ENCODE measurements around the gene CIDEB.

DNA sequence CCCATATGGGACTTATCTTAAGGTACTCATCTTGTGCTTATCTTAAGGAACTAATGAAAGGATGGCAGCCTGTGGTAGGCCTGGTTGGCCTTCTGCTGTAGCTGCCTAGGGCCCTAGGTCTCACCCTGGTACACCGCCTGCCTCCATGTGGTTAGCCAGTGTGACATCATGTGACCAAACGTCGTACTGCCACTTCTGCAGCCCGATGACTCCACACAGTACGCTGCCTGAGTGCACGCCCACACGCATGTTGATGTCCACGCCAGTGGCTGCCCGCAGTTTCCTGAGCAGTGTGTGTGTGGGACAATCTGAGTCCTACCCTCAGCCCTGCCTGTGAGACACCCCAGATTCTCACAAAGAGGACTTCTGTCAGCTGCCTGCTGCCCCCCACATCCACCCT is 22.0 kb upstream of the CIDEB start:
- TF ChIP-seq, protein P1, sequence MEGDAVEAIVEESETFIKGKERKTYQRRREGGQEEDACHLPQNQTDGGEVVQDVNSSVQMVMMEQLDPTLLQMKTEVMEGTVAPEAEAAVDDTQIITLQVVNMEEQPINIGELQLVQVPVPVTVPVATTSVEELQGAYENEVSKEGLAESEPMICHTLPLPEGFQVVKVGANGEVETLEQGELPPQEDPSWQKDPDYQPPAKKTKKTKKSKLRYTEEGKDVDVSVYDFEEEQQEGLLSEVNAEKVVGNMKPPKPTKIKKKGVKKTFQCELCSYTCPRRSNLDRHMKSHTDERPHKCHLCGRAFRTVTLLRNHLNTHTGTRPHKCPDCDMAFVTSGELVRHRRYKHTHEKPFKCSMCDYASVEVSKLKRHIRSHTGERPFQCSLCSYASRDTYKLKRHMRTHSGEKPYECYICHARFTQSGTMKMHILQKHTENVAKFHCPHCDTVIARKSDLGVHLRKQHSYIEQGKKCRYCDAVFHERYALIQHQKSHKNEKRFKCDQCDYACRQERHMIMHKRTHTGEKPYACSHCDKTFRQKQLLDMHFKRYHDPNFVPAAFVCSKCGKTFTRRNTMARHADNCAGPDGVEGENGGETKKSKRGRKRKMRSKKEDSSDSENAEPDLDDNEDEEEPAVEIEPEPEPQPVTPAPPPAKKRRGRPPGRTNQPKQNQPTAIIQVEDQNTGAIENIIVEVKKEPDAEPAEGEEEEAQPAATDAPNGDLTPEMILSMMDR (IDR thresholded peaks at IDR 0.05; ENCODE audit: poor library complexity, severe bottlenecking), result no peak
- TF ChIP-seq, protein P2, sequence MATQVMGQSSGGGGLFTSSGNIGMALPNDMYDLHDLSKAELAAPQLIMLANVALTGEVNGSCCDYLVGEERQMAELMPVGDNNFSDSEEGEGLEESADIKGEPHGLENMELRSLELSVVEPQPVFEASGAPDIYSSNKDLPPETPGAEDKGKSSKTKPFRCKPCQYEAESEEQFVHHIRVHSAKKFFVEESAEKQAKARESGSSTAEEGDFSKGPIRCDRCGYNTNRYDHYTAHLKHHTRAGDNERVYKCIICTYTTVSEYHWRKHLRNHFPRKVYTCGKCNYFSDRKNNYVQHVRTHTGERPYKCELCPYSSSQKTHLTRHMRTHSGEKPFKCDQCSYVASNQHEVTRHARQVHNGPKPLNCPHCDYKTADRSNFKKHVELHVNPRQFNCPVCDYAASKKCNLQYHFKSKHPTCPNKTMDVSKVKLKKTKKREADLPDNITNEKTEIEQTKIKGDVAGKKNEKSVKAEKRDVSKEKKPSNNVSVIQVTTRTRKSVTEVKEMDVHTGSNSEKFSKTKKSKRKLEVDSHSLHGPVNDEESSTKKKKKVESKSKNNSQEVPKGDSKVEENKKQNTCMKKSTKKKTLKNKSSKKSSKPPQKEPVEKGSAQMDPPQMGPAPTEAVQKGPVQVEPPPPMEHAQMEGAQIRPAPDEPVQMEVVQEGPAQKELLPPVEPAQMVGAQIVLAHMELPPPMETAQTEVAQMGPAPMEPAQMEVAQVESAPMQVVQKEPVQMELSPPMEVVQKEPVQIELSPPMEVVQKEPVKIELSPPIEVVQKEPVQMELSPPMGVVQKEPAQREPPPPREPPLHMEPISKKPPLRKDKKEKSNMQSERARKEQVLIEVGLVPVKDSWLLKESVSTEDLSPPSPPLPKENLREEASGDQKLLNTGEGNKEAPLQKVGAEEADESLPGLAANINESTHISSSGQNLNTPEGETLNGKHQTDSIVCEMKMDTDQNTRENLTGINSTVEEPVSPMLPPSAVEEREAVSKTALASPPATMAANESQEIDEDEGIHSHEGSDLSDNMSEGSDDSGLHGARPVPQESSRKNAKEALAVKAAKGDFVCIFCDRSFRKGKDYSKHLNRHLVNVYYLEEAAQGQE (IDR thresholded peaks at IDR 0.05; ENCODE audit: borderline replicate concordance), result no peak
- TF ChIP-seq RAD21 (conservative IDR thresholded peaks at IDR 0.05) (no peak), POLR2AphosphoS5 (IDR thresholded peaks at IDR 0.05) (no peak), MXI1 (conservative IDR thresholded peaks at IDR 0.05; ENCODE audit: poor library complexity, severe bottlenecking) (no peak), EP300 (conservative IDR thresholded peaks at IDR 0.05; ENCODE audit: poor library complexity, severe bottlenecking) (no peak), EZH2 (IDR thresholded peaks at IDR 0.05; ENCODE audit: borderline replicate concordance, insufficient read depth, low read length, poor library complexity, severe bottlenecking) (no peak)

Measured in neural cell (in vitro differentiated cells).